Naive B cell (primary cell): ENCODE measurements around the gene ADGRF1. TPM values are rescaled to one million over a fixed set of nuclear protein-coding genes. Genes with fewer than 3 reads are reported as not detected.

ENCODE experiments used
- ATAC-seq, 2 donors: fragments of 150-1000 bp; cut with Tn5 transposase; 2 replicates each; pipeline ENCODE4 v1.10.0; 2021; ENCODE audit warnings: low read depth in 2 of 2, mild to moderate bottlenecking in 2 of 2, moderate library complexity in 2 of 2
- DNase-seq: peaks from one replicate; pipeline ENCODE4 v3.0.0; 2022
- H3K27ac Mint-ChIP-seq, 6 donors: one replicate each; pipeline ENCODE4 v1.8.0; 2020 to 2022; ENCODE audit warnings: mild to moderate bottlenecking in 6 of 6, mixed read lengths in 6 of 6, moderate library complexity in 5 of 6, inconsistent platforms in 2 of 6
- H3K27me3 Mint-ChIP-seq, 3 donors: one replicate each; pipeline ENCODE4 v1.8.0; 2021 to 2022; ENCODE audit warnings: mixed read lengths in 3 of 3, mild to moderate bottlenecking in 1 of 3
- H3K36me3 Mint-ChIP-seq, 2 donors: one replicate each; pipeline ENCODE4 v1.8.0; 2020 to 2022; ENCODE audit warnings: mixed read lengths in 2 of 2, inconsistent platforms in 1 of 2, mild to moderate bottlenecking in 1 of 2
- H3K4me1 Mint-ChIP-seq, 3 donors: one replicate each; pipeline ENCODE4 v1.8.0; 2020 to 2022; ENCODE audit warnings: mixed read lengths in 3 of 3, inconsistent platforms in 1 of 3, mild to moderate bottlenecking in 1 of 3, moderate library complexity in 1 of 3
- H3K4me3 Mint-ChIP-seq, 8 donors: one replicate each; pipeline ENCODE4 v1.8.0; 2020 to 2022; ENCODE audit warnings: mild to moderate bottlenecking in 8 of 8, mixed read lengths in 8 of 8, moderate library complexity in 8 of 8, inconsistent platforms in 2 of 8
- H3K9me3 Mint-ChIP-seq, 7 donors: one replicate each; pipeline ENCODE4 v1.8.0; 2020 to 2022; ENCODE audit warnings: mixed read lengths in 7 of 7, mild to moderate bottlenecking in 5 of 7, inconsistent platforms in 2 of 7, moderate library complexity in 1 of 7
- polyA plus RNA-seq, 6 donors: library from polyadenylated mRNA; unstranded; fragments of 300-500 nt; fragmentation: Illumina TruSeq; gene quantifications; one replicate each; pipeline ENCODE4 v1.2.3, GENCODE V29; 2021; ENCODE audit warnings: low read depth in 6 of 6

ADGRF1 gene
- polyA plus RNA-seq, 6 donors from 2014 or later = not detected

DNA sequence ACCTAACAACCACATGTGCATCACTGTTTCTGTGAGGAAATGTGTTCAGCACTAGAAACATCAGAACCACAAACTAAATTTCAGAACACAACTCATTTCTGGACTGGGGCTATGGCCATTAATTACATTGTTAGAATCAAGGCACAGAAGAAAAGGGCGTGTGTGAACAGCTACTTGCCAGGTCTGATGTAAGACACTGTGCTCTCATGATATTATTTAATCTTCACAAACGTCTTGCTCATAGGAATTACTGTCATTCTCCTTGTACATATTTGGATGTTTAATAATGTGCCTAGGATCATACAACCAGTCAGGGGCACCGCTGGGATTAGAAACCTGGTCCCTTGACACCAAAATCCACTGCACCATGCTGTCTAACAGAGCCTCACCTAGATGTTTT, 14.8 kb downstream of the ADGRF1 start:
- H3K36me3 Mint-ChIP-seq = no peaks in the 10 kb centered on the region
- no peaks in the 10 kb centered on the region for H3K27me3 Mint-ChIP-seq
- H3K9me3 Mint-ChIP-seq = no peaks in the 10 kb centered on the region
- H3K4me3 Mint-ChIP-seq = no peak overlapping the region
- ATAC-seq (no peak), DNase-seq (no peak)
- H3K4me1 Mint-ChIP-seq = no peaks in the 10 kb centered on the region
- no peak overlapping the region for H3K27ac Mint-ChIP-seq

DNA sequence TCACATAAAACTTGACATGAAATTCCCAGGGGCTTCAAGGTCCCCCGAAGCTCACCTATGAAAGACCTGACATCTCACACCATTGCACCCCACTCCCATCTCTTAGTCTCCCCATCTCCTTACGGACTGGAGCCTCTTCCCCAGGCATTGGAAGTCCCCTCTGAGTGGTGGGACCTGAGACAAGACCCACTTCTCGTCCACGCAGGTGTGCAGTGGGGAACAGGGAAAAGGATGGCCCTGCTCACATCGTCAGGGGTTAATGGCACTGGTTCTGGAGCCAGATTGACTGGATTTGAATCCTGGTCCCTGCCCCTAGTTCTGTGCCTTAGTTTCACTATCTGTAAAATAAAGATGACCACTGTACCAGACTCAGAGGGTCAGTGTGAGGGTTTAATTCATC, 15.5 kb downstream of the ADGRF1 start:
- Mint-ChIP-seq H3K36me3 (no peaks in the 10 kb centered on the region), H3K4me3 (no peak overlapping the region), H3K4me1 (no peaks in the 10 kb centered on the region), H3K27ac (no peak overlapping the region), H3K27me3 (no peaks in the 10 kb centered on the region), H3K9me3 (no peaks in the 10 kb centered on the region)
- DNase-seq (no peak), ATAC-seq (no peak)

DNA sequence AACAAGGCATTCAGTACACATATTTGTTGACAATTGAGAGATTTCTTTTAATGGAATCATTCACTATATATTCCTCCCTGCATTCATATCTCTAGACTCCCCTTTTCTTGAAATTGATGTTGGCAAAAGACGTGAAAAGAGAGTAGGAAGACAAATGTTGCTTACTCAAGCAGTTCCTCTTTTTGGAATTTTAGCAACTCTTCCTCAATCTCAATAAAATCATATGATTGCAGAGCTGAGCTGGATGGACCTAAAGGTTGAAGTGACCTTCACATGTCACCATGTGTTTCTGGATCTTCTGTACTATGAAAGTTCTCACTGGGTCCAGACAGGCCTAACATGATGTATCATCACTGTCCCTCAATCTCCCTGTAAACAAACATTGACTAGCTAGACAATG, 18.6 kb downstream of the ADGRF1 start:
- H3K4me1 Mint-ChIP-seq = no peaks in the 10 kb centered on the region
- no peak for DNase-seq
- ATAC-seq = no peak
- no peaks in the 10 kb centered on the region for H3K9me3 Mint-ChIP-seq
- no peak overlapping the region for H3K27ac Mint-ChIP-seq
- no peaks in the 10 kb centered on the region for H3K36me3 Mint-ChIP-seq
- H3K4me3 Mint-ChIP-seq = no peak overlapping the region
- H3K27me3 Mint-ChIP-seq = no peaks in the 10 kb centered on the region

DNA sequence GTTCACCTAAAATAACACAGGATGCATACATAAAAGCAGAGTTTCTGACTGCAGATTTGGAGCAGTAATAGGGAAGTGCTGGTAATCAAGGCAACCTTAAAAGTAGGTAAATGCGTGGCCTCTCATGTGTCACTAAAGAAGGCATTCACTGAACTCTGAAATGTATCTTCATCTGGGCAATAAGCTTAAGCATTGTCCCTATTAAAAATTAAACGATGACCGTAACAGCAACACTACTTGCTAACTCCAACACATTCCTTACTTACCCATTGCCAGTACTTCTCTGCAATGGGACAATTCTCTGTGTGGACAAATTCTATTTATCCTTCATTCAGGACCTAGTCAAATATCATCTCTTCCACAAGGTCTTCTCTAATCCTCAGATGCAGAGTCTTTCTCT, 19.9 kb downstream of the ADGRF1 start:
- Mint-ChIP-seq H3K36me3 (no peaks in the 10 kb centered on the region), H3K27ac (no peak overlapping the region), H3K4me3 (no peak overlapping the region), H3K9me3 (no peaks in the 10 kb centered on the region), H3K27me3 (no peaks in the 10 kb centered on the region), H3K4me1 (no peaks in the 10 kb centered on the region)
- DNase-seq = no peak
- no peak for ATAC-seq

DNA sequence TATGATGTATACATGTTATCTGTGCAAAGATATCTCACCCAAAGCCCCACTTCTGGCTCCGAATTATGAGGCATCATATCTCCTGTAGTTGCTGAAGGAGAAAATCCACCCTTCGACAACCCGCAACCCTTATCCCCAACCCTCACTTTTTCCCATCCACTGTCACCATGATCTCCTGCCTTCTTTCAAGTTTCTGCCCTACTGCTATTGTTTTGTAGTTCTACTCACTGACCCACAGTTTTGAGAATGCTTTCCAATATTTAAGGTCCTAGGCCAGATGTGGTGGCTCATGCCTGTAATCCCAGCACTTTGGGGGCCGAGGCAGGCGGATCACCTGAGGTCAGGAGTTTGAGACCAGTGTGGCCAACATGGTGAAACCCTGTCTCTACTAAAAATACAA, 22.2 kb downstream of the ADGRF1 start:
- Mint-ChIP-seq H3K27me3 (no peaks in the 10 kb centered on the region), H3K9me3 (no peaks in the 10 kb centered on the region), H3K4me1 (no peaks in the 10 kb centered on the region), H3K4me3 (no peak overlapping the region), H3K36me3 (no peaks in the 10 kb centered on the region), H3K27ac (no peak overlapping the region)
- ATAC-seq (no peak), DNase-seq (no peak)

DNA sequence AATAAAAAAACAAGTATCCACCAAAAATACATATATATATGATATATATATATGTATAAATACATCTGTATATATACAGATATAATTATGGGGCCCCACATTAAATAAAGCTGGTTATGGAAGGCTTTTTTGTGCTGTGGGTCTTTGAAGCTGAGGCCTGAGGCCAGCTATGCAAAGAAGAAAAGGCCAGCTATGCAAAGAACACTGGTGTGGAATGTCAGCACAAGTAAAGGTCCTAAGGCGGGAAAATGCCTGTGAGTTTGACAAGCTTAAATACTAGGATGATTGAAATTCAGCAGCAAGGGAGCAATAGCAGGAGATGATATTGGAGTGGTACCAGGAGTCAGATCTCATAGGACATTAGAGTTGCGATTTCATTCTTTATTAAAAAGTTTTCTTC, 25.2 kb downstream of the ADGRF1 start:
- DNase-seq (no peak), ATAC-seq (no peak)
- no peaks in the 10 kb centered on the region for H3K4me1 Mint-ChIP-seq
- H3K9me3 Mint-ChIP-seq = peaks cover 0 to 10% (median 0%) of the 10 kb centered on the region in 7 donors
- H3K27ac Mint-ChIP-seq = no peak overlapping the region
- no peak overlapping the region for H3K4me3 Mint-ChIP-seq
- no peaks in the 10 kb centered on the region for H3K27me3 Mint-ChIP-seq
- no peaks in the 10 kb centered on the region for H3K36me3 Mint-ChIP-seq

DNA sequence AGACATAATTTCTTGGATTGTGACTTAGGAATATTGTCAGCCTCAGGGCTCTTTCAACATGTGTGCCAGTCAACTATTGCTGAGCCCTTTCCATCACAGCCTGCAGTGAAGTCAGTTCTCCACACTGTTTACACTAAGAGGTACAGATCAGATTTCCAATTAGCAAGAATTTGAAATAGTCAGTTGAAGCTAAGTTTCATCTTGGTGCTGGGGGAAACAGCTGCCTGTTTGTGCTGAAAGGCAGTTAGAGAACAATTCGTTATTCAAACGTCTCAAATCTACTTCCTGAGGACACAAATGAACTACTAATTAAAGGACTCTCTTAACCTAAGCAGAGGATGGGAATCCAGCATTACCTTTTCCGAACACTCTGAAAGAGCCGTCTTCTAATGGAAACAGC, 25.9 kb downstream of the ADGRF1 start:
- no peaks in the 10 kb centered on the region for H3K27me3 Mint-ChIP-seq
- no peaks in the 10 kb centered on the region for H3K36me3 Mint-ChIP-seq
- ATAC-seq (no peak), DNase-seq (no peak)
- H3K9me3 Mint-ChIP-seq = peaks cover 0 to 10% (median 0%) of the 10 kb centered on the region in 7 donors
- no peak overlapping the region for H3K27ac Mint-ChIP-seq
- H3K4me1 Mint-ChIP-seq = no peaks in the 10 kb centered on the region
- no peak overlapping the region for H3K4me3 Mint-ChIP-seq

DNA sequence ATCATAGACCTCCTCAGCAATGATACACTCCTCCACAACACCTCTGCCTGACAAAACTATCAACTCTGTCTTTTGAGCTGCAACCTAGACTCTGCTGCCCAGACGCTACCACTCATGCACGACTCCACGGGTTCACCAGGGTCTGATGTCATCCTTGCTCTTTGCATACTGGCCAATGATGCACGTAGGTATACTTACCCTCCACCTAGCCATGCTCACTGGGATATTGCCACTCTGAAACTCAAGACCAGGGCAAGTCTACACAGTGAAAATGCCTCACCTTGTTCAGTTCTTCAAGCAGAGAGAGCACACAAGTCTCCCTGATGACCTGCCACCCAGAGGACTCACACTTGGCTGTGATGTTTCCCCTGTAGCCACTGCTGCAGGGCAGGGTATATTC, 27.7 kb downstream of the ADGRF1 start:
- H3K36me3 Mint-ChIP-seq = no peaks in the 10 kb centered on the region
- no peak overlapping the region for H3K27ac Mint-ChIP-seq
- H3K4me3 Mint-ChIP-seq = no peak overlapping the region

DNA sequence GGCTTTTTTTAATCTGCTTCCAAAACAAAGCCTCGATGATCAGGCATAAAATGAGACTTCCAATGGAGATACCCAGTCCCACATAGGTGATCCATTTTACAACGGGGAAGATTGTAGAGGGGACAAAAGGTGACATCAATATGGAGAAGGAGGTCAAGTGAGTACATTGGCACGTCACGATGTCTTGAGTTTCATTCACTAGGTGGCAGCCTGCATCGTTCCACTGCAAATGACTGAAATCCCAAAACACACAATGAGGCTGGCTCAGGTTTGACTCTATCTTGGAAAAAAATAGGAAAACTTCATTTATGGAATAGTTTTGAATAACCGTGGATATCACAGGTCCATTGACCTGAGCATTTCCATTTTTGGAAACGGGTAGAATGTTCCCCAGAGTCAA, 32.5 kb downstream of the ADGRF1 start:
- H3K36me3 Mint-ChIP-seq = no peaks in the 10 kb centered on the region
- no peak overlapping the region for H3K27ac Mint-ChIP-seq
- DNase-seq (no peak), ATAC-seq (no peak)
- H3K27me3 Mint-ChIP-seq = no peaks in the 10 kb centered on the region
- no peak overlapping the region for H3K4me3 Mint-ChIP-seq
- no peaks in the 10 kb centered on the region for H3K4me1 Mint-ChIP-seq
- H3K9me3 Mint-ChIP-seq = peaks cover 0 to 14% (median 0%) of the 10 kb centered on the region in 7 donors

More for the DNA sequence above, 27.7 kb downstream of the ADGRF1 start:
- Mint-ChIP-seq H3K4me1 (no peaks in the 10 kb centered on the region), H3K9me3 (peaks cover 0 to 10% (median 0%) of the 10 kb centered on the region in 7 donors), H3K27me3 (no peaks in the 10 kb centered on the region)
- peak; percentile 21 to 27 for ATAC-seq
- no peak for DNase-seq

DNA sequence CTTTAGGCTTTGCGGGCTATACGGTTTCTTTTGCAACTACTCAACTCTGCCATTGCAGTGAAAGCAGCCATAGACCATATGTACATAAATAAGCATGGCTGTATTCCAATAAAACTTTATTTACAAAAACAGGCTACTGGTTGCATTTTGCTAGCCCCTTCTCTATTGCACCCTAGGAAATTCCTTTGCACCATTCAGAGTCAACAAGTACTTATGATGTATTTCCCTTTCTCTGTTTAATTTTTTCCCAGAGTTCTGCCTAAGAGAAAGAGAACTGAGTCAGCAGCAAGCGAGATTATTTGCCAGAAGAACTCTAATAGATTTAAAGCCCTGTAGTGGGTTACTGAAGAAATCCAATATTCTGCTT, 33.8 kb downstream of the ADGRF1 start:
- H3K9me3 Mint-ChIP-seq = peaks cover 0 to 9% (median 0%) of the 10 kb centered on the region in 7 donors
- no peaks in the 10 kb centered on the region for H3K36me3 Mint-ChIP-seq
- ATAC-seq (no peak), DNase-seq (no peak)
- no peak overlapping the region for H3K4me3 Mint-ChIP-seq
- H3K27me3 Mint-ChIP-seq = no peaks in the 10 kb centered on the region
- H3K4me1 Mint-ChIP-seq = no peaks in the 10 kb centered on the region
- H3K27ac Mint-ChIP-seq = no peak overlapping the region

DNA sequence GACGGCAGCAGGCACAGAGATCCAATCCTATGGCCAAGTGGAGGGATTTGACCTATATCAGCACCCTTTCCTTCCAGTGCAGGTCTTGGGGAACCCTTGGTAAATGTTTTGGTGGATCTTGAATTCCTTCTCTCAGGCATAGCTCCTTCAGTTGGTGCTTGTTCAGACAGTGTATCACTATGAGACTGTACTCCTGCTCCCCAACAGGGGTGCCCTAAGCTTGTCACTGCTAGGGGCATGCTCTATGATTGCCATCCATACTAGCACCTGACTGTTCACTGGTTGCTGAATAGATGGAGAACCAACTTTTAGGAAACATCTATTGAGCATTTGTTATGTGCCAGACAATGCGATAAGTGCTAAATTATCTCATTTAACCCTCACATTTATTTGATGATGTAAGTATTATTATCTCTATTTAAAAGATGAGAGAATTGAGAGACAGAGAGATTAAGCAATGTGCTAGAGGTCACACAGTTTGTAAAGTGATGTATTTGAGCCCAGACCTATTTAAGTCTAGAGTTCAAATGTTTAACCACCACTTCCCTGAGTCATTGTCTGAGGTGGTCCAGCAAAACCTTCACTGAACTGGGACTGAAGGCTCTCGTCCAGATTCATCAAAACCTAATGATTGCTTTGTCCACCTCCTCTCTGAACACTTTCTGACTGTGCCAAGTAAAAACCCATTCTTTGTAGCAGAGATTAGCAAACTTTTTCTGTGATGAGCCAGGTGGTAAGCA, 34.3 kb downstream of the ADGRF1 start:
- no peak for ATAC-seq

DNA sequence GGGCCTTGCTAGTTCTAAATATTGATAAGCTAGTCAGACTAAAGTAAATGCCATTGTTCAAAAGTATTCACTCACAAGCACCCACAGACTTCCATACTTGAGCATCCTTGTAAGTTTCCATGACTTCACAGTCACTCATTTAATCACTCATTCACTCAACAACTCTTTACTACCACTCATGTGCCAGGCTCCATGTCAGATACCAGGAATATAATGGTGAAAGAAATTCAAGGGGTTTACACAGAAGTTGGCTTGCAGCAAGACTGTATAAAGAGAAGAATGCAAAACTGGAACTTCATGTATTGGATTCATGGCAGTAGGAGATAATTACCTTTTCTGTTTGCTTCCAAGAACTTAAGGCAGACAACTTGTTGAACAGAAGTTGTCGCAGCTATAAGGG, 36.6 kb downstream of the ADGRF1 start:
- DNase-seq (no peak), ATAC-seq (no peak)
- no peaks in the 10 kb centered on the region for H3K36me3 Mint-ChIP-seq
- H3K4me1 Mint-ChIP-seq = no peaks in the 10 kb centered on the region
- H3K9me3 Mint-ChIP-seq = peaks cover 0 to 4% (median 0%) of the 10 kb centered on the region in 7 donors
- H3K4me3 Mint-ChIP-seq = no peak overlapping the region
- H3K27ac Mint-ChIP-seq = no peak overlapping the region
- H3K27me3 Mint-ChIP-seq = no peaks in the 10 kb centered on the region

More for the DNA sequence above, 34.3 kb downstream of the ADGRF1 start:
- Mint-ChIP-seq H3K27me3 (no peaks in the 10 kb centered on the region), H3K9me3 (peaks cover 0 to 9% (median 0%) of the 10 kb centered on the region in 7 donors), H3K4me3 (no peak overlapping the region), H3K4me1 (no peaks in the 10 kb centered on the region), H3K36me3 (no peaks in the 10 kb centered on the region), H3K27ac (no peak overlapping the region)
- DNase-seq = no peak

DNA sequence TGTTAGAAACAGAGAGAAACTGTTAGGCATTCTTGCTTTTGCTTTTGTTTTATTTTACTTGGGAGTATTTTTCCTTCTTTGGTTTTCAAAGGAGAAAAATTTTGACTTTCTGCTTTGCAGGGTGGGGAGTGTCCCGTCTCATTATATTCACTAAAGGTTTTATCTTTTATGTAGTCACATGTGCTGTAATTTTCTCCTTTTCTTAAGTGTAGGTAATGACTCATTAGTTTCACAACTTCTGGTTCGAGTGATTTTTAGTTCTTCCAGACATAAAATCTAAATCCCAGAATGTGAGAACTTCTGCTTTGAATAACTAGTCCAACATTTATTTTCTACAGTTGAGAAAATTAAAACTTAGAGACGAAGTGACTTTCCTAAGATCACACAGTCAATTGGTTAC, 37.7 kb downstream of the ADGRF1 start:
- no peak for ATAC-seq
- H3K4me1 Mint-ChIP-seq = no peaks in the 10 kb centered on the region
- DNase-seq = no peak
- peaks cover 0 to 4% (median 0%) of the 10 kb centered on the region in 7 donors for H3K9me3 Mint-ChIP-seq
- no peak overlapping the region for H3K4me3 Mint-ChIP-seq
- no peaks in the 10 kb centered on the region for H3K27me3 Mint-ChIP-seq
- H3K27ac Mint-ChIP-seq = no peak overlapping the region
- no peaks in the 10 kb centered on the region for H3K36me3 Mint-ChIP-seq

DNA sequence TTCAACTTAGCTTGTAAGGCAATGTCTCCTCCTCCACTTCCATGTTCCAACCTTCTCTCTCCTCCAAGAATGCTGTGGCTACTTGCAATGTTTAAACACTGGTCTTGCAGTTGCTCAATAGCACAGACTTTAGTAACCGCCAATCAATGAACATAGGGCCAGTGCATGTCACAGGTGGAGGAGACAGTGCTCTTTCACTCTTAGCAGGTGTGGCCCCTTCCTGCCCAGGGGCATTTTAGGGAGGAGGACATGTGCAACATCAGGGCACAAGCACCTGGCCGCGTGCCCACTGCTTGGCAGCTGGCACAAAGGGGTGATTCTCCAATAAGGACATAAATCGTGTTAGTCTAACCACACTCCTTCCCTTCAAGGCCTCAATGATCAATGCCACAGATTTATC, 41.3 kb downstream of the ADGRF1 start:
- Mint-ChIP-seq H3K27ac (no peak overlapping the region), H3K4me1 (no peaks in the 10 kb centered on the region), H3K36me3 (no peaks in the 10 kb centered on the region), H3K9me3 (peaks cover 0 to 4% (median 0%) of the 10 kb centered on the region in 7 donors), H3K4me3 (no peak overlapping the region), H3K27me3 (peaks cover 0 to under 1% (median 0%) of the 10 kb centered on the region in 3 donors)
- ATAC-seq (no peak), DNase-seq (no peak)
